PC-3 (cell line): ENCODE results near the gene EN2. TPM values are rescaled to one million over a fixed set of nuclear protein-coding genes. Genes with fewer than 3 reads are reported as not detected.

Experiments used
- ATAC-seq: fragments of 200-7000 bp; cut with Tn5 transposase; 2 replicates; pipeline ENCODE4 v1.9.1; 2020; ENCODE audit warnings: mild to moderate bottlenecking, moderate library complexity
- BruUV-seq: library from RNA; stranded (reverse); fragments of 400-500 nt; replicated peaks from 2 replicates; lab custom pipeline; 2021; lab: Mats Ljungman, UMichigan
- CTCF ChIA-PET: fragments of 300-600 bp; sonication (Branson Sonifier 250); formaldehyde crosslinking; loops from one replicate; lab custom pipeline; 2022; ENCODE audit warnings: antibody characterized with exemption; lab: Charles Lee
- POLR2A ChIA-PET: fragments of 300-600 bp; sonication (Branson Sonifier 250); formaldehyde crosslinking; loops from one replicate; lab custom pipeline; 2022; ENCODE audit warnings: antibody characterized with exemption; ENCODE audit not compliant: unreplicated experiment; lab: Charles Lee
- DNase-seq: peaks from one replicate; pipeline ENCODE4 v3.0.0-alpha.2; 2015
- H2AFZ ChIP-seq: fragments of 300-600 bp; sonication (generic); 2 replicates; pipeline ENCODE4 v1.6.0; 2016; ENCODE audit warnings: antibody characterized with exemption, low read length
- H3F3A ChIP-seq: fragments of 300-600 bp; sonication (generic); one replicate; pipeline ENCODE4 v1.6.0; 2017; ENCODE audit warnings: antibody characterized with exemption, low read length, control low read depth, mild to moderate bottlenecking; ENCODE audit not compliant: unreplicated experiment
- H3K27ac ChIP-seq: fragments of 300-600 bp; sonication (generic); 2 replicates; pipeline ENCODE4 v1.5.1; 2016; ENCODE audit warnings: mild to moderate bottlenecking, low read length
- H3K27me3 ChIP-seq: fragments of 300-600 bp; sonication (generic); 2 replicates; pipeline ENCODE4 v1.6.1; 2016; ENCODE audit warnings: low read length, mixed read lengths
- H3K36me3 ChIP-seq: fragments of 300-600 bp; sonication (generic); 2 replicates; pipeline ENCODE4 v1.6.1; 2016; ENCODE audit warnings: low read depth, mixed run types, low read length, mixed read lengths
- H3K4me1 ChIP-seq: fragments of 300-600 bp; sonication (generic); 2 replicates; pipeline ENCODE4 v1.5.1; 2016; ENCODE audit warnings: low read length; ENCODE audit not compliant: insufficient read depth
- H3K4me2 ChIP-seq: fragments of 300-600 bp; sonication (generic); 2 replicates; pipeline ENCODE4 v1.6.0; 2016; ENCODE audit warnings: low read length
- H3K4me3 ChIP-seq: fragments of 300-600 bp; sonication (generic); 2 replicates; pipeline ENCODE4 v1.5.1; 2016; ENCODE audit warnings: mild to moderate bottlenecking, low read length, mixed read lengths
- H3K79me2 ChIP-seq: fragments of 300-600 bp; sonication (generic); 2 replicates; pipeline ENCODE4 v1.6.1; 2017; ENCODE audit warnings: low read length, mixed read lengths
- H3K9ac ChIP-seq: fragments of 300-600 bp; sonication (generic); 2 replicates; pipeline ENCODE4 v1.6.0; 2016; ENCODE audit warnings: mild to moderate bottlenecking, low read length
- H3K9me2 ChIP-seq: fragments of 300-600 bp; sonication (generic); replicated peaks from 2 replicates; pipeline ENCODE4 v1.6.1; 2016; ENCODE audit warnings: mixed run types, low read length, mixed read lengths
- H3K9me3 ChIP-seq: fragments of 300-600 bp; sonication (generic); 2 replicates; pipeline ENCODE4 v1.6.1; 2016; ENCODE audit warnings: low read length, mixed read lengths
- H4K20me1 ChIP-seq: fragments of 300-600 bp; sonication (generic); 2 replicates; pipeline ENCODE4 v1.6.1; 2016; ENCODE audit warnings: low read length, mixed read lengths
- CTCF ChIP-seq: fragments of 300-600 bp; sonication (generic); conservative IDR thresholded peaks from 2 replicates; pipeline ENCODE4 v1.5.1; 2017; ENCODE audit warnings: antibody characterized with exemption, low read depth, mild to moderate bottlenecking, low read length
- EZH2 ChIP-seq: fragments of 300-600 bp; sonication (generic); IDR thresholded peaks from one replicate; pipeline ENCODE4 v1.6.1; 2017; ENCODE audit warnings: antibody characterized with exemption, mild to moderate bottlenecking, low read length; ENCODE audit not compliant: unreplicated experiment
- EZH2phosphoT487 ChIP-seq: fragments of 300-600 bp; sonication (generic); IDR thresholded peaks from 2 replicates; pipeline ENCODE4 v1.6.1; 2018; ENCODE audit warnings: mild to moderate bottlenecking, antibody characterized with exemption, low read length, borderline replicate concordance
- intact Hi-C: fragments of 100-400 bp; cut with micrococcal nuclease; formaldehyde crosslinking; loops from 2 replicates; pipeline ENCODE4 v1.9.0; 2023
- total RNA-seq: library from RNA; depleted of rRNA; stranded (reverse); fragments of >200 nt; gene quantifications from 2 replicates; pipeline ENCODE4 v1.2.3, GENCODE V29; 2014

The EN2 gene
- total RNA-seq, 1 experiment from 2014 or later: 2.3 TPM

DNA sequence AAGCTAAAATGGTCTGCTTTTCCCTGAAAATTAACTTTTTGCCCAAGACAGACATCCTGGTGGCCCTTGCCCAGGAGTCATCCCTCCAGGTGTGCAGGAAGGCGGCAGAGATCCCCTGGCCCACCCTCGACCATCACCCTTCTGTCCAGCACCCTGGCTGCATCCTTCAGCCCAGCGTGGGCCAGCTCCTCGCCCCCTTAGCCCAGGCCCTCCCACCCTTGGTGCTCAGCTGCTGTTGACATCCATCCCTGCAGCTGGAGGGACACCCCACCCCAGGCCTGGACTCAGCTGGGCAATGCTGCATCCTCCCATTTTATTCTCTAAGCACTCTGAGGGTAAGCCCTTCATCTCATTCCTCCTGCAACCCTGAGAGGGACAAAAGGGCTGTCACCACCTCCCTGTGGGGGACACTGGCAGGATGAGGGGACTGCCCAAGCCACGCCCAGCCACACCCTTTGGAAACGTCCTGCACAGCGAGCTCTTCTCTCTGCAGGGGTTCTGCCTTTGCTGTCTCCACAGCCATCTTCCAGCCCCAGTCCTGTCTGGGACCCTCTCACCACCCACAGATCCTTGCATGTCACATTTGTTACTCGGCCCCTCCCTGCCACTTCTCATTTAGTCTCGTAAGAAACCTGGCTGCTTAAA lies 30.7 kb downstream of the EN2 start:
- H3K27me3 ChIP-seq: peaks cover 59% of the 10 kb centered on the region
- no TSS peak for BruUV-seq

DNA sequence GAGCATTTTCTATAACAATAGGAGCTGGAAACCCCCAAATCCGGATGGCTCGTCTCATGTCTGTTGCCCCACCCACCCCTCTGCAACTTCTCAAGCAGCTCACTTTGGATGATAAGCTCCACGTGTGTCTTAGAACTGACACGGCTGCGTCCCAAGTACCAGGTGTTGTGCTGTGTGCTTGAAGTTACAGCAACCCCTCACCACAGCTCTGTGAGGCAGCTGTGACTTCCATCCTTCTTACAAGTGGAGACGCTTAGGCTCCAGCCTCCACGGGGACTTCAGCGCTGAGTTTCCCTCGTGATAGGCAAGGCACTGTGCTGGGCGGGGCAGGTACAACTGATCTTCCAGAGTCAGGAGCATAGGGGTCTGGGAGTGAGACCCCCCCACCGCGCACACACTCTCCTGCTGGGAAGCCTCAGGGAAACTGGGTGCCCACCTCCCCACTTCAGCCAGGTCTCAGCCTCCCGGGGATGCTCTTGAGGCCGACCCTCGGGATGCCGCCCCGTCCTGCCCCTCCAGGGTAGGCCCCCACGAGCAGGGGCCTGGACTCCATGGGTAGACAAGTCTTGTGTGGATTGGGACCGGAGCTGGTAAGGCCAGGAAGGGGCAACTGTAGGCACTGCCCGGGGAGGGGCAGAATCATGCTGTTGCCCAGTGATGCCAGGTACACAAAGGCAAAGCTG lies 31.4 kb downstream of the EN2 start:
- Histone ChIP-seq H3K4me1 (no peaks in the 10 kb centered on the region), H3K9me3 (no peaks in the 10 kb centered on the region), H3K4me3 (no peak overlapping the region), H4K20me1 (no peaks in the 10 kb centered on the region), H2AFZ (no peak overlapping the region), H3K9me2 (no peaks in the 10 kb centered on the region), H3K36me3 (no peaks in the 10 kb centered on the region), H3K27me3 (peaks cover 61% of the 10 kb centered on the region), H3K4me2 (no peak overlapping the region), H3K9ac (no peak overlapping the region), H3K27ac (no peak overlapping the region), H3K79me2 (no peaks in the 10 kb centered on the region), H3F3A (no peaks in the 10 kb centered on the region)
- ChIA-PET POLR2A (no interaction called here), CTCF (no interaction called here)
- DNase-seq (no peak), ATAC-seq (no peak)
- TF ChIP-seq CTCF: no peak
- TF ChIP-seq EZH2: no peak
- no peak for TF ChIP-seq EZH2phosphoT487
- no TSS peak for BruUV-seq
- intact Hi-C loops: no loop called here

More for the DNA sequence above, 30.7 kb downstream of the EN2 start:
- Histone ChIP-seq H3K4me1 (no peaks in the 10 kb centered on the region), H3K4me2 (no peak overlapping the region), H3K27ac (no peak overlapping the region), H3K4me3 (no peak overlapping the region), H3F3A (no peaks in the 10 kb centered on the region), H3K36me3 (no peaks in the 10 kb centered on the region), H3K9me3 (no peaks in the 10 kb centered on the region), H3K9me2 (no peaks in the 10 kb centered on the region), H3K79me2 (no peaks in the 10 kb centered on the region), H4K20me1 (no peaks in the 10 kb centered on the region), H2AFZ (no peak overlapping the region), H3K9ac (no peak overlapping the region)
- POLR2A ChIA-PET: no interaction called here
- TF ChIP-seq EZH2 (no peak), EZH2phosphoT487 (no peak), CTCF (no peak)
- ATAC-seq: no peak
- CTCF ChIA-PET: no interaction called here
- DNase-seq: no peak
- intact Hi-C loops: no loop called here
